Mucosa of stomach (tissue), 1 donor: Measurements from ENCODE around the gene EPS8L2.

Experiments used
- H3K27me3 ChIP-seq: one replicate; pipeline ENCODE4 v1.7.0; 2013; ENCODE audit warnings: mild to moderate bottlenecking, low read length; ENCODE audit not compliant: control insufficient read depth, insufficient read depth
- H3K36me3 ChIP-seq: one replicate; pipeline ENCODE4 v1.7.0; 2013; ENCODE audit warnings: low read length; ENCODE audit not compliant: control insufficient read depth, insufficient read depth
- H3K4me1 ChIP-seq: one replicate; pipeline ENCODE4 v1.7.0; 2013; ENCODE audit warnings: mild to moderate bottlenecking, low read length; ENCODE audit not compliant: control insufficient read depth, insufficient read depth
- H3K4me3 ChIP-seq: one replicate; pipeline ENCODE4 v1.7.0; 2013; ENCODE audit warnings: low read length
- H3K9ac ChIP-seq: one replicate; pipeline ENCODE4 v1.7.0; 2013; ENCODE audit warnings: mild to moderate bottlenecking, low read length, moderate library complexity
- H3K9me3 ChIP-seq: one replicate; pipeline ENCODE4 v1.7.0; 2013; ENCODE audit warnings: mild to moderate bottlenecking, low read length, moderate library complexity; ENCODE audit not compliant: control insufficient read depth
- donor health status: Pancreatic carcinoma.

EPS8L2 gene

GRCh38 chr11:742156-742546, 36.1 kb downstream of the EPS8L2 start:
- peaks cover 10% of the 10 kb centered on the region for H3K4me1 ChIP-seq
- no peaks in the 10 kb centered on the region for H3K36me3 ChIP-seq
- H3K9ac ChIP-seq: no peak overlapping the region
- no peak overlapping the region for H3K4me3 ChIP-seq
- H3K9me3 ChIP-seq: no peaks in the 10 kb centered on the region
- peaks cover 14% of the 10 kb centered on the region for H3K27me3 ChIP-seq

- H3K4me1 ChIP-seq: peaks cover 4% of the 10 kb centered on the region
- H3K27me3 ChIP-seq: peaks cover 9% of the 10 kb centered on the region
- H3K4me3 ChIP-seq: no peak overlapping the region
- no peak overlapping the region for H3K9ac ChIP-seq
- no peaks in the 10 kb centered on the region for H3K36me3 ChIP-seq
- no peaks in the 10 kb centered on the region for H3K9me3 ChIP-seq
Measured at GRCh38 chr11:742571-743201, 36.7 kb downstream of the EPS8L2 start.

- peaks cover 16% of the 10 kb centered on the region for H3K4me1 ChIP-seq
- H3K9ac ChIP-seq: no peak overlapping the region
- H3K4me3 ChIP-seq: no peak overlapping the region
- H3K27me3 ChIP-seq: peaks cover 5% of the 10 kb centered on the region
- H3K9me3 ChIP-seq: no peaks in the 10 kb centered on the region
- H3K36me3 ChIP-seq: no peaks in the 10 kb centered on the region
Measured at GRCh38 chr11:745428-745827, 39.4 kb downstream of the EPS8L2 start.

- peak overlapping the region; percentile 45 for H3K9ac ChIP-seq
- peaks cover 5% of the 10 kb centered on the region for H3K27me3 ChIP-seq
- H3K9me3 ChIP-seq: no peaks in the 10 kb centered on the region
Measured at GRCh38 chr11:746289-747157, 40.5 kb downstream of the EPS8L2 start.

GRCh38 chr11:747158-748006, 41.4 kb downstream of the EPS8L2 start, which contains the start of gene TALDO1:
Gene TALDO1, plus strand, starts transcription at chr11:747464. Its CDS starts 18 bp downstream, at chr11:747482.
- H3K27me3 ChIP-seq: peaks cover 4% of the 10 kb centered on the region
- H3K4me3 ChIP-seq: peak within 1 kb of the TSS; percentile 56
- H3K36me3 ChIP-seq: no peaks in the 10 kb centered on the region
- H3K4me1 ChIP-seq: peaks cover 16% of the 10 kb centered on the region
- peak within 1 kb of the TSS; percentile 72 for H3K9ac ChIP-seq
- no peaks in the 10 kb centered on the region for H3K9me3 ChIP-seq

More at GRCh38 chr11:746289-747157, 40.5 kb downstream of the EPS8L2 start:
- Histone ChIP-seq H3K4me1 (peaks cover 16% of the 10 kb centered on the region), H3K36me3 (no peaks in the 10 kb centered on the region), H3K4me3 (peak overlapping the region; percentile 56)

GRCh38 chr11:748007-748359, 42.0 kb downstream of the EPS8L2 start:
- Histone ChIP-seq H3K9ac (peak overlapping the region; percentile 72), H3K27me3 (no peaks in the 10 kb centered on the region), H3K4me3 (peak overlapping the region; percentile 55), H3K36me3 (no peaks in the 10 kb centered on the region), H3K4me1 (peaks cover 16% of the 10 kb centered on the region), H3K9me3 (no peaks in the 10 kb centered on the region)

GRCh38 chr11:749731-750130, 43.7 kb downstream of the EPS8L2 start:
- H3K4me1 ChIP-seq: peaks cover 16% of the 10 kb centered on the region
- no peaks in the 10 kb centered on the region for H3K36me3 ChIP-seq
- no peak overlapping the region for H3K4me3 ChIP-seq
- H3K9ac ChIP-seq: no peak overlapping the region
- no peaks in the 10 kb centered on the region for H3K9me3 ChIP-seq
- no peaks in the 10 kb centered on the region for H3K27me3 ChIP-seq

GRCh38 chr11:760236-760635, 54.2 kb downstream of the EPS8L2 start:
- Histone ChIP-seq H3K4me3 (no peak overlapping the region), H3K36me3 (peaks cover 15% of the 10 kb centered on the region), H3K9me3 (no peaks in the 10 kb centered on the region)

GRCh38 chr11:761526-762108, 55.6 kb downstream of the EPS8L2 start:
- Histone ChIP-seq H3K4me1 (peaks cover 16% of the 10 kb centered on the region), H3K36me3 (peaks cover 20% of the 10 kb centered on the region), H3K27me3 (no peaks in the 10 kb centered on the region), H3K9me3 (no peaks in the 10 kb centered on the region), H3K4me3 (no peak overlapping the region), H3K9ac (no peak overlapping the region)

More at GRCh38 chr11:760236-760635, 54.2 kb downstream of the EPS8L2 start:
- peaks cover 16% of the 10 kb centered on the region for H3K4me1 ChIP-seq
- H3K27me3 ChIP-seq: no peaks in the 10 kb centered on the region
- H3K9ac ChIP-seq: no peak overlapping the region

DNA sequence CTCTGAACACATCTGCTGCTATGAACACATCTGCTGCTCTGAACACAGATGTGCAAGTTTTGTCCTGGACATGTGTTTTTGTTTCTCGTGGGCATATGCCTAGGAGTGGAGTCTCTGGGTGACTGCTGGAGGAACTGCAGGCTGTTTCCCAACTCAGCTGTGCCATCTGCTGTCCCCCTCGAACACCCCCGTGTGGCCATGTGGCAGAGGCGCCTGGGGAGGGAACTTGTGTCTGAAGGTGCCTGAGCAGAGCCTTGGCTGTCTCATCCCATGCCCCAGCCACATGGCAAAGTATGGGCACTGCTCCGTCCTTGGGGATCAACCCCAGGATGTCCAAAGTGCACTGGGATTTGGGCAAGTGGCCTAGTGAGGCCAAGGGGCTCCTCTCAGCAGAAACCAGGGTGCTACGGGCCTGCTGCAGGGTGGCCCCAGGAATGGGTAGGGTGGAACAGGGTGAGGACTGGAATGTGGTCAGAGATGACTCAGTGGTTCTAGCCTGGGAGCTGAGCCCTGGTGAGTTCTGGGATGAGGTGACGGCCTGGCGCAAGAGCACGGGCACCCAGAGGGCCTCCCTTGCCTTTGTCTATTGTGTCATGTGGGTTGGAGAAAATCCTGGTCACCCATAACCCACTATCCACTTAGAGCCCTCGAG, 56.5 kb downstream of the EPS8L2 start:
- H3K9ac ChIP-seq: peak overlapping the region; percentile 40
- no peaks in the 10 kb centered on the region for H3K27me3 ChIP-seq
- H3K4me1 ChIP-seq: peaks cover 16% of the 10 kb centered on the region
- H3K9me3 ChIP-seq: no peaks in the 10 kb centered on the region
- H3K4me3 ChIP-seq: no peak overlapping the region
- peaks cover 17% of the 10 kb centered on the region for H3K36me3 ChIP-seq

GRCh38 chr11:763073-763463, 57.0 kb downstream of the EPS8L2 start:
- Histone ChIP-seq H3K36me3 (peaks cover 17% of the 10 kb centered on the region), H3K4me3 (no peak overlapping the region), H3K4me1 (peaks cover 16% of the 10 kb centered on the region), H3K9ac (peak overlapping the region; percentile 40), H3K27me3 (no peaks in the 10 kb centered on the region), H3K9me3 (no peaks in the 10 kb centered on the region)
